ENCODE results near the gene IPP. TPM values are rescaled to one million over a fixed set of nuclear protein-coding genes. Genes with fewer than 3 reads are reported as not detected.

The IPP gene
- polyA plus RNA-seq, 1 of the 3 experiments (the other 2 are of a cell fraction), result 3.2 TPM

DNA sequence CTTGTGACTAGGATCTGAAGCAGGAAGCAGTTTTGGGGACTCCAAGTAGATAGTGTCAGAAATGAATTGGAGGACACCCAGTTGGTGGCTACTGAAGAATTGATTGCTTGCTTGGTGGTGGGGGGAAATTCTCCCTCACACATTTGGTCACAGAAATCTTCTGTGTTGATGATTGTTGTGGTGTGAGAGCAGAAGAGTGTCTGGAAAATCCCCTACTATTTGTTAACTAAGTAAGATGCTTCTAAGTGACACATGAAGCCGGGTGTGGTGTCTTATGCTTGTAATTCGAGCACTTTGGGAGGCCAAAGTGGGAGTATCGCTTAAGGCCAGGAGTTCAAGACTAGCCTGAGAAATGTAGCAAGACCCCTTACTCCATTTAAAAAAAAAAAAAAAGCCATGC, 22.5 kb upstream of the IPP start:
- no peaks in the 10 kb centered on the region for H3K36me3 ChIP-seq (replicated peaks in 1 of 2; ENCODE audit: control insufficient read depth in 1 of 2, insufficient read depth in 2 of 2, low read length in 1 of 2)
- peaks cover 0 to 2% of the 10 kb centered on the region in 2 experiments; a peak in 1 of 4 replicates for H3K4me1 ChIP-seq (ENCODE audit: control insufficient read depth in 1 of 2, insufficient read depth in 2 of 2, low read depth in 1 of 2, low read length in 1 of 2)
- H3K9me3 ChIP-seq, result no peaks in the 10 kb centered on the region
- no peak overlapping the region for H3K4me3 ChIP-seq (ENCODE audit: low read depth in 2 of 2, low read length in 1 of 2)
- H3K27me3 ChIP-seq (ENCODE audit: insufficient read depth), result no peaks in the 10 kb centered on the region
- no peak overlapping the region for H3K27ac ChIP-seq (ENCODE audit: low read depth in 2 of 2, low read length in 1 of 2)
- CTCF ChIA-PET, result no interaction called here
- no peak overlapping the region for H2AFZ ChIP-seq (ENCODE audit: low read depth)
- H4K20me1 ChIP-seq (ENCODE audit: insufficient read depth), result no peaks in the 10 kb centered on the region
- TF ChIP-seq JUND (IDR thresholded peaks at IDR 0.05), result no peak
- no peak for TF ChIP-seq TAF1 (IDR thresholded peaks at IDR 0.05; ENCODE audit: borderline replicate concordance, low read depth, low read length)
- no peak for TF ChIP-seq NFIC (IDR thresholded peaks at IDR 0.05; ENCODE audit: borderline replicate concordance)
- no peak for TF ChIP-seq YY1 (IDR thresholded peaks at IDR 0.05; ENCODE audit: low read depth)
- TF ChIP-seq, protein P1, sequence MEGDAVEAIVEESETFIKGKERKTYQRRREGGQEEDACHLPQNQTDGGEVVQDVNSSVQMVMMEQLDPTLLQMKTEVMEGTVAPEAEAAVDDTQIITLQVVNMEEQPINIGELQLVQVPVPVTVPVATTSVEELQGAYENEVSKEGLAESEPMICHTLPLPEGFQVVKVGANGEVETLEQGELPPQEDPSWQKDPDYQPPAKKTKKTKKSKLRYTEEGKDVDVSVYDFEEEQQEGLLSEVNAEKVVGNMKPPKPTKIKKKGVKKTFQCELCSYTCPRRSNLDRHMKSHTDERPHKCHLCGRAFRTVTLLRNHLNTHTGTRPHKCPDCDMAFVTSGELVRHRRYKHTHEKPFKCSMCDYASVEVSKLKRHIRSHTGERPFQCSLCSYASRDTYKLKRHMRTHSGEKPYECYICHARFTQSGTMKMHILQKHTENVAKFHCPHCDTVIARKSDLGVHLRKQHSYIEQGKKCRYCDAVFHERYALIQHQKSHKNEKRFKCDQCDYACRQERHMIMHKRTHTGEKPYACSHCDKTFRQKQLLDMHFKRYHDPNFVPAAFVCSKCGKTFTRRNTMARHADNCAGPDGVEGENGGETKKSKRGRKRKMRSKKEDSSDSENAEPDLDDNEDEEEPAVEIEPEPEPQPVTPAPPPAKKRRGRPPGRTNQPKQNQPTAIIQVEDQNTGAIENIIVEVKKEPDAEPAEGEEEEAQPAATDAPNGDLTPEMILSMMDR (IDR thresholded peaks at IDR 0.05), result no peak
- TF ChIP-seq, protein P2, sequence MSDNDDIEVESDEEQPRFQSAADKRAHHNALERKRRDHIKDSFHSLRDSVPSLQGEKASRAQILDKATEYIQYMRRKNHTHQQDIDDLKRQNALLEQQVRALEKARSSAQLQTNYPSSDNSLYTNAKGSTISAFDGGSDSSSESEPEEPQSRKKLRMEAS (IDR thresholded peaks at IDR 0.05; ENCODE audit: low read depth), result no peak
- TF ChIP-seq EP300 (IDR thresholded peaks at IDR 0.05; ENCODE audit: borderline replicate concordance in 1 of 2, low read depth in 1 of 2, low read length in 1 of 2), result no peak
- TF ChIP-seq RAD21 (IDR thresholded peaks at IDR 0.05; ENCODE audit: low read length), result no peak
- TF ChIP-seq, protein P3, sequence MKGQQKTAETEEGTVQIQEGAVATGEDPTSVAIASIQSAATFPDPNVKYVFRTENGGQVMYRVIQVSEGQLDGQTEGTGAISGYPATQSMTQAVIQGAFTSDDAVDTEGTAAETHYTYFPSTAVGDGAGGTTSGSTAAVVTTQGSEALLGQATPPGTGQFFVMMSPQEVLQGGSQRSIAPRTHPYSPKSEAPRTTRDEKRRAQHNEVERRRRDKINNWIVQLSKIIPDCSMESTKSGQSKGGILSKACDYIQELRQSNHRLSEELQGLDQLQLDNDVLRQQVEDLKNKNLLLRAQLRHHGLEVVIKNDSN (IDR thresholded peaks at IDR 0.05; ENCODE audit: borderline replicate concordance, low read depth), result no peak
- no peak for TF ChIP-seq ELF1 (IDR thresholded peaks at IDR 0.05)
- no peak for TF ChIP-seq SIN3A (IDR thresholded peaks at IDR 0.05; ENCODE audit: borderline replicate concordance, low read depth, low read length)
- TF ChIP-seq NRF1 (IDR thresholded peaks at IDR 0.05; ENCODE audit: low read depth, low read length), result no peak
- TF ChIP-seq EZH2phosphoT487 (IDR thresholded peaks at IDR 0.05; ENCODE audit: borderline replicate concordance, low read depth), result no peak
- no peak for TF ChIP-seq MXI1 (IDR thresholded peaks at IDR 0.05; ENCODE audit: low read depth, low read length)
- TF ChIP-seq, protein P4, sequence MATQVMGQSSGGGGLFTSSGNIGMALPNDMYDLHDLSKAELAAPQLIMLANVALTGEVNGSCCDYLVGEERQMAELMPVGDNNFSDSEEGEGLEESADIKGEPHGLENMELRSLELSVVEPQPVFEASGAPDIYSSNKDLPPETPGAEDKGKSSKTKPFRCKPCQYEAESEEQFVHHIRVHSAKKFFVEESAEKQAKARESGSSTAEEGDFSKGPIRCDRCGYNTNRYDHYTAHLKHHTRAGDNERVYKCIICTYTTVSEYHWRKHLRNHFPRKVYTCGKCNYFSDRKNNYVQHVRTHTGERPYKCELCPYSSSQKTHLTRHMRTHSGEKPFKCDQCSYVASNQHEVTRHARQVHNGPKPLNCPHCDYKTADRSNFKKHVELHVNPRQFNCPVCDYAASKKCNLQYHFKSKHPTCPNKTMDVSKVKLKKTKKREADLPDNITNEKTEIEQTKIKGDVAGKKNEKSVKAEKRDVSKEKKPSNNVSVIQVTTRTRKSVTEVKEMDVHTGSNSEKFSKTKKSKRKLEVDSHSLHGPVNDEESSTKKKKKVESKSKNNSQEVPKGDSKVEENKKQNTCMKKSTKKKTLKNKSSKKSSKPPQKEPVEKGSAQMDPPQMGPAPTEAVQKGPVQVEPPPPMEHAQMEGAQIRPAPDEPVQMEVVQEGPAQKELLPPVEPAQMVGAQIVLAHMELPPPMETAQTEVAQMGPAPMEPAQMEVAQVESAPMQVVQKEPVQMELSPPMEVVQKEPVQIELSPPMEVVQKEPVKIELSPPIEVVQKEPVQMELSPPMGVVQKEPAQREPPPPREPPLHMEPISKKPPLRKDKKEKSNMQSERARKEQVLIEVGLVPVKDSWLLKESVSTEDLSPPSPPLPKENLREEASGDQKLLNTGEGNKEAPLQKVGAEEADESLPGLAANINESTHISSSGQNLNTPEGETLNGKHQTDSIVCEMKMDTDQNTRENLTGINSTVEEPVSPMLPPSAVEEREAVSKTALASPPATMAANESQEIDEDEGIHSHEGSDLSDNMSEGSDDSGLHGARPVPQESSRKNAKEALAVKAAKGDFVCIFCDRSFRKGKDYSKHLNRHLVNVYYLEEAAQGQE (IDR thresholded peaks at IDR 0.05; ENCODE audit: low read depth, low read length), result no peak
- no peak for TF ChIP-seq TCF12 (IDR thresholded peaks at IDR 0.05)
- no peak for TF ChIP-seq GATA2 (CRISPR knock-in tag; IDR thresholded peaks at IDR 0.05)
- TF ChIP-seq POLR2AphosphoS5 (IDR thresholded peaks at IDR 0.05; ENCODE audit: low read depth, low read length), result no peak
- TF ChIP-seq TEAD4 (IDR thresholded peaks at IDR 0.05; ENCODE audit: borderline replicate concordance, insufficient read depth), result no peak
- no peak overlapping the region for H3K9ac ChIP-seq
- H3K4me2 ChIP-seq, result no peak overlapping the region
- no peak for DNase-seq
- H3K79me2 ChIP-seq (ENCODE audit: insufficient read depth), result no peaks in the 10 kb centered on the region
- POLR2A ChIA-PET, result no interaction called here
- no peaks in the 10 kb centered on the region for H3K9me2 ChIP-seq
- 66% methylated on average over 3 of the region's 3 CpGs for WGBS (ENCODE audit: low lambda C conversion rate)
- peaks cover 10% of the 10 kb centered on the region for H3F3A ChIP-seq (replicated peaks; ENCODE audit: insufficient read depth)
